Fibroblast of the aortic adventitia (primary cell): ENCODE results near the gene PVALB. TPM values are rescaled to one million over a fixed set of nuclear protein-coding genes. Genes with fewer than 3 reads are reported as not detected.

Experiments used
- DNase-seq: peaks from one replicate; pipeline ENCODE4 v3.0.0-alpha.2; 2010; ENCODE audit warnings: low read depth
- H3K4me3 ChIP-seq: 2 replicates; pipeline ENCODE4 v1.5.1; 2011; ENCODE audit warnings: low read depth, mild to moderate bottlenecking, control low read depth, low read length, moderate library complexity
- total RNA-seq: library from RNA; depleted of rRNA; stranded (reverse); fragments of >200 nt; gene quantifications from 2 replicates; pipeline ENCODE4 v1.2.3, GENCODE V29; 2012; ENCODE audit warnings: low replicate concordance
- TF ChIP-seq, protein P1 (sequence below): IDR thresholded peaks from 2 replicates; pipeline ENCODE4 v1.5.1; 2011; ENCODE audit warnings: mild to moderate bottlenecking, low read length, control low read depth, inconsistent platforms; ENCODE audit not compliant: insufficient read depth

PVALB gene
- total RNA-seq, 1 donor = not detected

DNA sequence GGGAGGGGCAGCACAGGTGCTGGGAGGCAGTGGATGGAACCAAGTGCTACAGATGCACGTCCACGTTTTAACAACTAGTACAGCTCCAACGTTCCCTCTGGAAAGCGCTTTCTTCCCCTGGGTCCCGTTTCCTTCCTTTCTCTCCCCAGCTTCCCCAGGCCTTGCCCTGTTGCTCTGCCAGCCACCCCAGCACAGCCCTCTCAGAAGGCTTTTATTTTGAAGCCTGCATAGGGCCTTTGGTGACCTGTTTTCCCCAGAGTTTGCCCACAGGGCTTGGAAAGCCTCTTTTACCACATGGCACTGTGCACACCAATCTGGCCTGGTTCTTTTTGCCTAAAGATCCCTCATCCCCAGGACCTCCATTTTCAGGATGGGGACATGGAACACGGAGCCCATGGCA is 30.1 kb upstream of the PVALB start:
- TF ChIP-seq, protein P1, sequence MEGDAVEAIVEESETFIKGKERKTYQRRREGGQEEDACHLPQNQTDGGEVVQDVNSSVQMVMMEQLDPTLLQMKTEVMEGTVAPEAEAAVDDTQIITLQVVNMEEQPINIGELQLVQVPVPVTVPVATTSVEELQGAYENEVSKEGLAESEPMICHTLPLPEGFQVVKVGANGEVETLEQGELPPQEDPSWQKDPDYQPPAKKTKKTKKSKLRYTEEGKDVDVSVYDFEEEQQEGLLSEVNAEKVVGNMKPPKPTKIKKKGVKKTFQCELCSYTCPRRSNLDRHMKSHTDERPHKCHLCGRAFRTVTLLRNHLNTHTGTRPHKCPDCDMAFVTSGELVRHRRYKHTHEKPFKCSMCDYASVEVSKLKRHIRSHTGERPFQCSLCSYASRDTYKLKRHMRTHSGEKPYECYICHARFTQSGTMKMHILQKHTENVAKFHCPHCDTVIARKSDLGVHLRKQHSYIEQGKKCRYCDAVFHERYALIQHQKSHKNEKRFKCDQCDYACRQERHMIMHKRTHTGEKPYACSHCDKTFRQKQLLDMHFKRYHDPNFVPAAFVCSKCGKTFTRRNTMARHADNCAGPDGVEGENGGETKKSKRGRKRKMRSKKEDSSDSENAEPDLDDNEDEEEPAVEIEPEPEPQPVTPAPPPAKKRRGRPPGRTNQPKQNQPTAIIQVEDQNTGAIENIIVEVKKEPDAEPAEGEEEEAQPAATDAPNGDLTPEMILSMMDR = no peak
- H3K4me3 ChIP-seq = no peak overlapping the region
- no peak for DNase-seq

DNA sequence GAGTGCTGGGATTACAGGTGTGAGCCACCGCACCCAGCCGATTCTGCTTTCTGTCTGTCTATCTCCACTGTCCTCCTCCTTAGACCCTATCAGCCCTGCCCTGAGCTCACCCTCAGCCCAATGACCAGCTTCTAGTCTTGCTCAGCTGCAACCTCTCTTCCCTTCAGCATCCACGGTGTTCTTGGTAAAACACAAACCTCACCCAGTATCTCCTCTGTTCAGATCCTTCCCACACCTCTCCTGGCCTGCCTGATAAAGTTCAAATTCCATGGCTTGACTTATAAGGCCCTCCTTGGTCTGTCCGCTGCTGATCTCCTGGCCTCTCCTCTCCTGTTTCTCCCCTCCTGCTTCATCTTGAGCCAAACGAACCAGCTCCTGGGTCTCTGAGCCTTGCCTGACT is 29.4 kb upstream of the PVALB start:
- TF ChIP-seq, protein P1 = no peak
- no peak for DNase-seq
- H3K4me3 ChIP-seq = no peak overlapping the region

DNA sequence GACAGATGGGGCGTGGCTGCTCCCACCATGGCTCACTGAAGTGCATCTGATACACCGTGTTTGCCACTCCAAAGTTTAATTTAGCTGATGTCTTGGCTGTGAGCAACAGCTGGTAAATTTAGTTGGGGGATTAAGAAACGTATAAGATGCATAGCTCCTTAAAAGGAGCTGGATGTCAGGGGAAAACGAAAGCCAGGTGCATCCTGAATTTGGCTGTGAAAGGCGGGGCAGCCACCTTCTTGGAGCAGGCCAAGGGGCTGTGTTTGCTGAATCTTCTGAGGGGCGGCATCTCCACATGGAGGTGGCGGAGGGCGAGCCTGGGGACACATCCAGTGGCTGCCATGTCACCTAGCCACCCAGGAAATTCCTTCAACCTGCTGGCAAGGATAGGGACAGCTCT is 23.3 kb upstream of the PVALB start:
- TF ChIP-seq, protein P1 = no peak
- no peak overlapping the region for H3K4me3 ChIP-seq
- no peak for DNase-seq

DNA sequence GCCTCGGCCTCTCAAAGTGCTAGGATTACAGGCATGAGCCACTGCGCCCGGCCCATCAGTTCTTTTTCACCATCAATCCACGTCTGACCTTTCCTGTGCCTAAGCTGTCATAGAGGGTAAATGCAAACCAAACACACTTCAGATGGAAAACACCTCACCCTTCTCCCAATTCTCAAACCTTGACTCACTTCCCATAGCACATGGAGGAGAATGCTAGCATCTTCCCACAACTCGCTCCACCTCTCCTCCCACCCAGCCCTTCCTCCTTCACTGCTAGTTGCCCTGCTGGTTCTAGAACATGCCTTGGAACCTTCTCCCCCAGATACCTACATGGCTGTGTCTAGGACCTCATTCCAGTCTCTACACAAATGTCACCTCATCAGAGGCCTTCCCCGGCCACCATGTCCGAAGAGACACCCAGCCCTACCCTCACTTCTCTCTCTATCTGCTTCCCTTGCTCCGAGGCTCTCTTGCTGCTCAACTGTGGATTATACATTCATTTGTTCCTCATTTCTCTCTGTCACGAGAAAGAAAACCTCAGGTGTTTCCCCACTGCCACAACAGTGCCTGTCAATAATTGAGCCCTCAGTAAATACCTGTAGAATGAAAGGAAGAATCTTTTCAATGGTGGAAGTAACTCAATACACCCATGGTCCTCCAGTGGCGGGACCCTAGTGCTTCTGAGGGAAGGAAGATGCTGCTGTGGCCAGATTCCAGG is 22.7 kb upstream of the PVALB start:
- DNase-seq = no peak
- no peak overlapping the region for H3K4me3 ChIP-seq
- TF ChIP-seq, protein P1 = no peak

DNA sequence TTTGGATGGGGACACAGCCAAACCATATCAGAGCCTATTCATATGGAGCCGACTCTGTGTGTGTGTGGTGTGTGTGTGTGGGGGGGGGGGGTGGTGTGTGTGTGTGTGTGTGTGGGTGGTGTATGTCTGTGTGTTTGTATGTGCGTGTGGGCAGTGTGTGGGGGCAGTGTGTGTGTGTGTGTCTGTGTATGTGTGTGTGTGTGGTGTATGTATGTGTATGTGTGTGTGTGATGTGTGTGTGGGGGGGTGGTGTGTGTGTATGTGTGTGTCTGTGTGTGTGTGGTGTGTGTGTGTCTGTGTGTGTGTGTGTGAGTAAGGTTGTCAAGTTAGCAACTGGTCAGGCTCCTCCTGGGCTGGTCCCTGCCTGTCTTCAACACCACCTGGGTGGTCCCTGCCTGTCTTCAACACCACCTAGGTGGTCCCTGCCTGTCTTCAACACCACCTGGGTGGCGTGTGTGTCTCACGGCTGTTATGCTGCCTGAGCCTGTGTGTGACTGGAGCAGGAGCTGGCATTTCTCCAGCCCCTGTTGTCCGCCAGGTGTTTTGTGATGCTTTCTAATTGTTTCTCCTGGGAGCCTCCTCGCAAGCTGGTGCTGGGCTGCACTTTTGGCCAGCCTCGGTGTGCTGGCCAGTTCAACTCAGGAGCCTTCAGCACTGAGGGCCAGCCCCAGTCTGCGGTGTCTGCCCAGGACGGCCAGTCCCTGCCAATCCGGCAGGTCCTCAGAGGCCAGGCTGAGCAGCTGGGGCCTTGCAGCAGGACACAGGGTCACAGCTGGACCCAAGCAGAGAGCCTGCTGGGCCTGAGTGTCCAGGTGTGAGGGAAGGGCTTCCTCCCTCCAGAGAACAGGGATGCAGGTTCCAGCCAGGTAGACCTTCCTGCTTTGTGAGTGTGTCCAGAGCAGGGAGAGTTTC is 21.5 kb upstream of the PVALB start:
- H3K4me3 ChIP-seq = no peak overlapping the region
- no peak for DNase-seq
- TF ChIP-seq, protein P1 = no peak

DNA sequence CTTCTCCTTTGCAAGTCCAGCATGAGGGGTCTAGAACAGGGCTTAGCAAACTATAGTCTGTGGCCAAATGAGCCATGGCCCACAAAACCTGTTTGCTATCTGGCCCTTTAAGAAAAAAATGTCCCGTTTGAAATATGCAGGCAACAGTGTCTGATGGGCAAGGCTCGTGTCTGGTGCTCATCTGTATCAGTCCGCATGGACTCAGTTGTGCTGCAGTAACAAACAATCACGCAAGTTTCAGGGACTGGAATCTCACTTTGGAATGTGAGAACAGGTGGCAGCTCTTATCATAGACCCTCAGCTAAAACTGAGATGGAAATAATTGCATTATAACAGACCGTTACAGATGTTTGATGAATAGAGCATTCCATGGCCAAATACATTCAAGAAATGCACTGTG is 19.1 kb upstream of the PVALB start:
- TF ChIP-seq, protein P1 = no peak
- no peak for DNase-seq
- H3K4me3 ChIP-seq = no peak overlapping the region
